Stimulated activated CD8-positive, alpha-beta memory T cell treated with anti-CD3 and anti-CD28 coated beads, Interleukin-7, amount 100 ng/mL, for 4 hours (primary cell): ENCODE measurements around the gene EVL.
A peak's percentile ranks its signal among the peaks of the same experiment; 100 is the strongest.
"Not testable (repeated sequence)": the region's sequence is repeated elsewhere in the genome, so short reads cannot be mapped to it uniquely, and the experiment has no call there.

Source experiments
- DNase-seq, 2 donors: peaks; one replicate each; pipeline ENCODE4 v3.0.0-alpha.2; 2020; ENCODE audit warnings: low read depth in 2 of 2

EVL gene

GRCh38 chr14:100147181-100147631 is 82.0 kb downstream of the EVL start:
- DNase-seq, result peak; percentile 43 to 61

- DNase-seq, result no peak
Measured at GRCh38 chr14:100147691-100148464, 82.7 kb downstream of the EVL start.

DNA sequence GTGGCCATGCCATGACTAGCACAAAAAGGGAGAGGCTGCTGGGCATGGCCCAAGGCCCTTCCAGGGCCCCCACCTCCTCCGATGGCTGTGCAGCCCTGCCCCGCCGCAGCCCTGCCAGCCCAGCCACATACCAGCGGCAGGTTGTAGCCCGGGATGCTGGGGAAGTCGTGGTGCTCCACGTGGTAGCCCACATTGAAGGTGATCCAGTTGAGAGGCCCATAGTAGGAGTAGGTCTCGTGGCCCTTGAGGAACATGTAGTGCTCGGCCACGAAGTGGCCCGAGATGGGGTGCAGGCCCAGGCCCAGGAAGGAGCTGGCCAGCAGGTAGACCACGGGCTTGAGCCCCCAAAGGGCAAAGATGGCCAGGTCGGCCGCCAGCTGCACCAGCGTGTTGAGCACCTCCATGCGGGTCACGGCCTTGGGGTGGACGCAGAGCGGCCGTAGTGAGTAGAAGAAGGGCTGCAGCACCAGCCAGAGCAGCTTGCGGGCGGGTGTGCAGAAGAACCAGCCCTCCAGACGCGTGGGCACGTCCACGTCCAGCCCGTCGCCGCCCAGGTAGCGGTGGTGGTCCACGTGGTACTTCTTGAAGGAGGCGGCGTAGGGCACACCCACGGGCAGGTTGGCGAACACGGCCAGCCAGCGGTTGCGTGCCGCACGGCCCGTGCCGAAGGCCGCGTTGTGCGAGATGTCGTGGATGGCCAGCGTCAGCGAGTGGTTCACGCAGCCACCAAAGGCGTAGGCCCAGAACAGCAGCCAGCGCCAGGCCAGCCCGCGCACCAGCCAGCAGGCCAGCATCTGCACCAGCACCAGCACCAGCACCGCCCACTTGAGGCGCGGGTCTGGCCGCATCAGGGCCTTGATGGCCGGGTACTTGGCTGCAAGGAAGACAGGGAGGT is 83.9 kb downstream of the EVL start:
- no peak for DNase-seq

GRCh38 chr14:100149851-100150611 is 84.8 kb downstream of the EVL start:
- no peak for DNase-seq

- DNase-seq, result no peak
Measured at GRCh38 chr14:100150932-100151587, 85.8 kb downstream of the EVL start.

DNA sequence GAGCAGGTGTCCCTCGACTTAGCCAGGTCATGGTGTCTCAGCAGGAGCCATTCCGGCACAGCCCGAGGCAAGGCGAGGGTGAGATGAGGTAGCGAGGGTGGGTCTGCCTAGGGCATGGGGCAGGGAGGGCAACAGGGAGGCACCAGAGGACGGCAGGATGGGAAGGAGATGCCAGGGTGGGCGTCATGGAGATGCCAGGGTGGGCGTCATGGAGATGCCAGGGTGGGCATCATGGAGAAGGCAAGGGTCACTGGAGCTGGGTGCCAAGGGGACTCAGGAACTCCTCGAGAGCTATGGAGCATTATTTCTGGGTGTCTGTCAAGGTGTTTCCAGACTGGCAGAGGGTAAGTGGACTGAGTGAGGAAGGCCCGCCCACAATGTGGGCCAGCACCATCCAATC is 86.9 kb downstream of the EVL start:
- no peak for DNase-seq

- no peak for DNase-seq
Measured at GRCh38 chr14:100153560-100153959, 88.3 kb downstream of the EVL start.

- no peak for DNase-seq
Measured at GRCh38 chr14:100155049-100155621, 89.9 kb downstream of the EVL start.

GRCh38 chr14:100155756-100156616 is 90.8 kb downstream of the EVL start:
- no peak for DNase-seq

DNA sequence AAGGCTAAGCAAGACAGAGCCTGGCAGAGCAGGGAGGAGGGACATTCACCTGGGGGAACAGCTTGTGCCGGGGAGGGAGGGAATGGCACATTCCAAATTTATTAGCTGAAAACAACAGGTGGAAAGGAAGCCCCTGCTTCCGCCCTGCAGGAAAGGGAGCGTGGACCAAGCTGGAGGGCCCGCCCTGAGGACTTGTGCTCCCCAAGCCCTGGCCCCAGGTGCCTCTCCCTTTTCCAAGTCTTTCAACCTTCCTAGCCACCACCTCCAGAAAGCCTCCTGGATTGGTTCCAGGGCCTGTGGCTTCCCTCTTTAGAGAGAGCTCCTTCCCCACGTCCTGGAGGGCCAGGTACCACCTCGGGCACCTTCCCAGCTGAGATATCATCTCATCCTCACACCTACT is 91.6 kb downstream of the EVL start:
- no peak for DNase-seq

GRCh38 chr14:100157548-100158232 is 92.5 kb downstream of the EVL start:
- not testable (repeated sequence) for DNase-seq

GRCh38 chr14:100158566-100159093 is 93.4 kb downstream of the EVL start:
- DNase-seq, result no peak

DNA sequence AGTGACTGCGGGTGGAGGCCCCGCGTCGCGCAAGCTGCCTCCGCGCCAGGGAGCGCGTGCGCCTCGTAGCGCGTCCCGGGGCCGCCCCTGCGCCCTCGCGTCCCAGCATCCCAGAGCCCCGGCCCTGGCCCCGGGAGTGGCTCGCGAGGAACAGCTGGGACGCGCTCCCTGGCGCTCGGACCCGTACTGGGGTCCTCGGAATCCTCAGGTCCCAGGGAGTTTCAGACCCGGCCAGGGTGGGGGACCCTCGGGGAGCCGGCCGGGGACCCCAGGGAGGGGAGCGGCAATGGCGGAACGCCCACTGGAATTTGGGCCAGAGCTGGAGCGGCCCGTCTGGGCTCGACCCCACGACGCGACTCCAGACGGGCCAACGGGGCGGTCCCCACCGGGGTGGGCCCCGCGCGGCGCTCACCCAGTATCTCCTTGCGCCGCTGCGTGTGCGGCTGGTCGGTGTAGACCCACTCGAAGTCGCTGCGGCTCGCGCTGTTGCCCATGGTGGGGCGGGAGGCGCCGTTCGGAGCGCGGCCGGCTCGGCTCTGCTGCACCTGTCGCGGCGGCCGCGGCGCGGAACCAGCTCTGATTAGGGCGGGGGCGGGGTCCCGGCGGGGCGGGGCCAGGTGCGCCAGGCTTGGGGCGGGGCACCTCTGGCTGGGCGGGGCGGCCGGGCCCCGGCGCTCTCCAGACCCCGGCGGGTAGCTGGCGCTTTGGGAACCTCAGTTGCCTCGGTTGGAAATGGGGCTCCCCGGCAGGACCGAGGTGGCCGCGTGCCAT is 94.1 kb downstream of the EVL start, which contains the start of gene DEGS2:
TSS of gene DEGS2 (minus strand) at position 552 of the 771 bp plus-strand sequence. CDS start at position 494, 58 bp downstream.
- DNase-seq, result peak in 1 of 2 donors; percentile 43

GRCh38 chr14:100159865-100160533 is 94.8 kb downstream of the EVL start:
- peak in 1 of 2 donors; percentile 25 for DNase-seq

- DNase-seq, result no peak
Measured at GRCh38 chr14:100160534-100160916, 95.3 kb downstream of the EVL start.

DNA sequence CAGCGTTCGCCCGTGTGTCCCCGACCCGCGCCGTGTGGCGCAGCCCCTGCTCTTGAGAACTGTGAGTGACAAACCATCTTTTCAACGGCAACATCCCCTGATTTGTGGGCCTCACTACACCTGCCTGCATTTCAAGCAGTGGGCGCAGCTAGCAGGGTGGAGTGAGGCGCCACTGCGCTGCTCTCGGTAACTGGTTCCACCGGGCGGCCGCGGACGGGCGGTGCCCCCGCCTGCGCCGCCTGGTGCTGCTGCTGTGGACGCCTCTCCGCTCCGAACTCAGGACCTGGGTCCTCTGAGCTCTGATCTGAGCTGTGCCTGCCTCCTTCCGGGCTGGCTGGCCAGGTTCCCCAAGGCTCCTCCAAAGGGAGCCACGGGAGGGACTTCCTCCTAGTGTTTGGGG is 100.2 kb downstream of the EVL start:
- no peak for DNase-seq

DNA sequence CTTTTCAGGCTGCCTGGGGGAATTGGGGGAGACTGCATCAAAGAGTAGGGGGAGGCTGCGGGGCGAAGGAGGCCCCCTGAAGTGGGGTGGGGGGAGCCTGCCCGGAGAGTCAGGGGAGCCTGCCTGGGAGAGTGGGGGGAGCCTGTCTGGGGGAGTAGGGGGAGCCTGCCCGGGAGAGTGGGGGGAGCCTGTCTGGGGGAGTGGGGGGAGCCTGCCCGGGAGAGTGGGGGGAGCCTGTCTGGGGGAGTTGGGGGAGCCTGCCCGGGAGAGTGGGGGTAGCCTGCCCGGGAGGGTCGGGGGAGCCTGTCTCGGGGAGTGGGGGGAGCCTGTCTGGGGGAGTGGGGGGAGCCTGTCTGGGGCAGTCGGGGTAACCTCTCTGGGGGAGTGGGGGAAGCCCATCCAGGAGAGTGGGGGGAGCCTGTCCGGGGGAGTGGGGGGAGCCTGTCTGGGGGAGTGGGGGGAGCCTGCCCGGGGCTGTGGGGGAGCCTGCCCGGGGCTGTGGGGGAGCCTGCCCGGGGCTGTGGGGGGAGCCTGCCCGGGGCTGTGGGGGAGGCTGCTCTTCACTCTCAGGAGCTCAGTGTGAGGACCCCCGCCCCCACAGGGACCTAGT is 100.7 kb downstream of the EVL start:
- no peak for DNase-seq
